SK-N-SH (cell line): Measurements from ENCODE around the gene PPM1L. TPM values are rescaled to one million over a fixed set of nuclear protein-coding genes. Genes with fewer than 3 reads are reported as not detected.

Source experiments
- CTCF ChIA-PET: fragments of 300-600, 350-600 bp; formaldehyde crosslinking; extraction: SDS; loops from one replicate; lab custom pipeline; 2021; lab: Yijun Ruan, JAX
- POLR2A ChIA-PET: fragments of 350-600 bp; sonication (Branson Sonifier 250); formaldehyde crosslinking; extraction: SDS; loops from one replicate; lab custom pipeline; 2020; ENCODE audit warnings: antibody characterized with exemption, inconsistent platforms; lab: Yijun Ruan, JAX
- DNase-seq: peaks from one replicate; pipeline ENCODE4 v3.0.0; 2012
- H2AFZ ChIP-seq: fragments of 200-600 bp; sonication (generic); 2 replicates; pipeline ENCODE4 v1.8.1; 2016; ENCODE audit warnings: antibody characterized with exemption, mild to moderate bottlenecking, low read depth
- H3F3A ChIP-seq: fragments of 200-600 bp; sonication (generic); replicated peaks from 2 replicates; pipeline ENCODE3; 2016; ENCODE audit warnings: antibody characterized with exemption, mild to moderate bottlenecking; ENCODE audit not compliant: insufficient read depth
- H3K27ac ChIP-seq, 2 experiments: fragments of 200-500 bp in 1 of 2; fragments of 200-600 bp in 1 of 2; sonication (Bioruptor generic) in 1 of 2; sonication (generic), shearing (Covaris generic) in 1 of 2; 2 replicates each; pipeline versions ENCODE4 v1.5.1 to v1.6.1; 2014 to 2016; ENCODE audit warnings: low read depth in 2 of 2, inconsistent platforms in 1 of 2, low read length in 1 of 2, mild to moderate bottlenecking in 1 of 2, mixed read lengths in 1 of 2
- H3K27me3 ChIP-seq: fragments of 200-600 bp; sonication (generic), shearing (Covaris generic); 2 replicates; pipeline ENCODE4 v1.6.1; 2016; ENCODE audit warnings: mixed run types; ENCODE audit not compliant: insufficient read depth
- H3K36me3 ChIP-seq, 2 experiments: fragments of 200-500 bp in 1 of 2; fragments of 200-600 bp in 1 of 2; sonication (Bioruptor generic) in 1 of 2; sonication (generic) in 1 of 2; replicated peaks in 1 of 2; 2 replicates each; pipeline versions ENCODE3 to v1.5.1; 2014 to 2016; ENCODE audit warnings: low read length in 1 of 2, mild to moderate bottlenecking in 1 of 2; ENCODE audit not compliant: insufficient read depth in 2 of 2, control insufficient read depth in 1 of 2
- H3K4me1 ChIP-seq, 2 experiments: fragments of 200-500 bp in 1 of 2; fragments of 200-600 bp in 1 of 2; sonication (Bioruptor generic) in 1 of 2; sonication (generic), shearing (Covaris generic) in 1 of 2; 2 replicates each; pipeline versions ENCODE4 v1.5.1 to v1.6.1; 2014 to 2016; ENCODE audit warnings: low read depth in 1 of 2, low read length in 1 of 2, mixed run types in 1 of 2; ENCODE audit not compliant: insufficient read depth in 2 of 2, control insufficient read depth in 1 of 2
- H3K4me2 ChIP-seq: fragments of 200-600 bp; sonication (generic), shearing (Covaris generic); 2 replicates; pipeline ENCODE4 v1.6.1; 2017; ENCODE audit warnings: mixed run types
- H3K4me3 ChIP-seq, 2 experiments: fragments of 200-500 bp in 1 of 2; fragments of 200-600 bp in 1 of 2; sonication (Bioruptor generic) in 1 of 2; sonication (generic), shearing (Covaris generic) in 1 of 2; 2 replicates each; pipeline versions ENCODE4 v1.5.1 to v1.8.1; 2014 to 2016; ENCODE audit warnings: low read depth in 2 of 2, inconsistent platforms in 1 of 2, low read length in 1 of 2, mild to moderate bottlenecking in 1 of 2, mixed read lengths in 1 of 2, moderate library complexity in 1 of 2
- H3K79me2 ChIP-seq: fragments of 200-600 bp; sonication (generic); 2 replicates; pipeline ENCODE4 v1.8.1; 2017; ENCODE audit warnings: mild to moderate bottlenecking; ENCODE audit not compliant: insufficient read depth
- H3K9ac ChIP-seq: fragments of 200-600 bp; sonication (generic); 2 replicates; pipeline ENCODE4 v1.6.1; 2017; ENCODE audit warnings: mixed run types
- H3K9me2 ChIP-seq: fragments of 200-600 bp; sonication (generic); 2 replicates; pipeline ENCODE4 v1.6.1; 2017; ENCODE audit warnings: mixed run types
- H3K9me3 ChIP-seq: fragments of 200-600 bp; sonication (generic); 2 replicates; pipeline ENCODE4 v1.6.1; 2017; ENCODE audit warnings: mixed run types, mild to moderate bottlenecking, moderate library complexity
- H4K20me1 ChIP-seq: fragments of 200-600 bp; sonication (generic); 2 replicates; pipeline ENCODE4 v1.6.1; 2017; ENCODE audit warnings: mild to moderate bottlenecking, mixed run types; ENCODE audit not compliant: insufficient read depth
- CTCF ChIP-seq: fragments of 200-600 bp; sonication (generic); IDR thresholded peaks from 2 replicates; pipeline ENCODE4 v1.6.1; 2017; ENCODE audit warnings: antibody characterized with exemption, mild to moderate bottlenecking, moderate library complexity
- ELF1 ChIP-seq: IDR thresholded peaks from 2 replicates; pipeline ENCODE4 v1.4.0; 2012
- EP300 ChIP-seq, 2 experiments: IDR thresholded peaks; 2 replicates each; pipeline versions ENCODE4 v1.4.0 to v1.6.1; 2012; ENCODE audit warnings: borderline replicate concordance in 1 of 2, low read depth in 1 of 2, low read length in 1 of 2
- GATA2 ChIP-seq: sonication (generic); formaldehyde crosslinking; IDR thresholded peaks from 2 replicates; pipeline ENCODE4 v1.5.0; 2020; ENCODE audit warnings: mild to moderate bottlenecking, missing genetic modification reagents
- IRF3 ChIP-seq: fragments of 150-350 bp; IDR thresholded peaks from 2 replicates; pipeline ENCODE4 v1.6.1; 2016; ENCODE audit warnings: mild to moderate bottlenecking, low read depth, low read length
- JUND ChIP-seq: IDR thresholded peaks from 2 replicates; pipeline ENCODE4 v1.4.0; 2012
- NFIC ChIP-seq: IDR thresholded peaks from 2 replicates; pipeline ENCODE4 v1.4.0; 2012; ENCODE audit warnings: borderline replicate concordance
- NRF1 ChIP-seq: IDR thresholded peaks from 2 replicates; pipeline ENCODE4 v1.6.1; 2012; ENCODE audit warnings: low read depth, mild to moderate bottlenecking, low read length
- PBX3 ChIP-seq: IDR thresholded peaks from 2 replicates; pipeline ENCODE4; 2012
- POLR2AphosphoS5 ChIP-seq: IDR thresholded peaks from 2 replicates; pipeline ENCODE4 v1.6.1; 2012; ENCODE audit warnings: low read depth, low read length
- RAD21 ChIP-seq: IDR thresholded peaks from 2 replicates; pipeline ENCODE4 v1.6.1; 2012; ENCODE audit warnings: mild to moderate bottlenecking, low read length
- RCOR1 ChIP-seq: fragments of 150-350 bp; IDR thresholded peaks from 2 replicates; pipeline ENCODE4 v1.6.1; 2017; ENCODE audit warnings: antibody characterized with exemption, low read length
- RFX5 ChIP-seq: IDR thresholded peaks from 2 replicates; pipeline ENCODE4 v1.6.1; 2012; ENCODE audit warnings: mild to moderate bottlenecking, improper control_type of control experiment, low read length
- SIN3A ChIP-seq: IDR thresholded peaks from 2 replicates; pipeline ENCODE4 v1.6.1; 2012; ENCODE audit warnings: low read depth, mild to moderate bottlenecking, low read length, moderate library complexity, borderline replicate concordance
- SMC3 ChIP-seq: IDR thresholded peaks from 2 replicates; pipeline ENCODE4 v1.6.1; 2012; ENCODE audit warnings: low read depth, low read length, improper control_type of control experiment
- TCF12 ChIP-seq: IDR thresholded peaks from 2 replicates; pipeline ENCODE4 v1.4.0; 2012
- TEAD4 ChIP-seq: IDR thresholded peaks from 2 replicates; pipeline ENCODE4 v1.4.0; 2012; ENCODE audit warnings: mild to moderate bottlenecking, borderline replicate concordance; ENCODE audit not compliant: insufficient read depth
- USF1 ChIP-seq: IDR thresholded peaks from 2 replicates; pipeline ENCODE4 v1.4.0; 2012; ENCODE audit warnings: low read depth, borderline replicate concordance
- USF2 ChIP-seq: fragments of 150-350 bp; IDR thresholded peaks from 2 replicates; pipeline ENCODE4 v1.6.1; 2017; ENCODE audit warnings: antibody characterized with exemption, low read length, low read depth, borderline replicate concordance
- WGBS: methylation state at CpG from one replicate; pipeline ENCODE4 v1.1.6; 2017; ENCODE audit warnings: low lambda C conversion rate; 5-methylcytosine and 5-hydroxymethylcytosine counted together
- polyA plus RNA-seq, 3 experiments: library from polyadenylated mRNA; depleted of rRNA; stranded (reverse); fragments of >200 nt; gene quantifications; 2 replicates each; pipeline ENCODE4 v1.2.3, GENCODE V29; 2012

The PPM1L gene
- polyA plus RNA-seq, 1 of the 3 experiments (the other 2 are of a cell fraction): 0.16 TPM

GRCh38 chr3:161104561-161105551, 348.8 kb downstream of the PPM1L start, which contains the start of gene B3GALNT1:
Gene B3GALNT1, minus strand, starts transcription at chr3:161105349. Its CDS starts 18,595 bp downstream, at chr3:161086754.
- Histone ChIP-seq H3F3A (no peaks in the 10 kb centered on the region), H4K20me1 (no peaks in the 10 kb centered on the region), H3K79me2 (no peaks in the 10 kb centered on the region), H2AFZ (peak within 1 kb of the TSS; percentile 41; the same call in 1 of the 2 replicates), H3K9ac (no peak within 1 kb of the TSS), H3K9me3 (no peaks in the 10 kb centered on the region), H3K4me3 (peak within 1 kb of the TSS in 1 of 2 experiments; percentile 45; a peak in 3 of 4 replicates), H3K36me3 (no peaks in the 10 kb centered on the region), H3K4me1 (peaks cover 0 to 3% of the 10 kb centered on the region in 2 experiments; a peak in 1 of 4 replicates), H3K27ac (no peak within 1 kb of the TSS), H3K9me2 (no peaks in the 10 kb centered on the region), H3K27me3 (peaks cover 7% of the 10 kb centered on the region; the same call in 1 of the 2 replicates), H3K4me2 (peak within 1 kb of the TSS; percentile 44; the same call in 1 of the 2 replicates)
- no peak for TF ChIP-seq EP300 (IDR thresholded peaks at IDR 0.05; ENCODE audit: borderline replicate concordance in 1 of 2, low read depth in 1 of 2, low read length in 1 of 2)
- TF ChIP-seq CTCF: no peak
- no peak for TF ChIP-seq ELF1
- TF ChIP-seq JUND: no peak
- no peak for TF ChIP-seq RFX5
- no peak for TF ChIP-seq PBX3
- no peak for TF ChIP-seq IRF3
- TF ChIP-seq RCOR1: no peak
- TF ChIP-seq NRF1: no peak
- no peak for TF ChIP-seq TCF12
- TF ChIP-seq RAD21: no peak
- no peak for TF ChIP-seq POLR2AphosphoS5
- no peak for TF ChIP-seq USF2
- no peak for TF ChIP-seq NFIC
- TF ChIP-seq TEAD4: no peak
- TF ChIP-seq SMC3: no peak
- no peak for TF ChIP-seq USF1
- no peak for TF ChIP-seq GATA2 (CRISPR knock-in tag)
- TF ChIP-seq SIN3A: no peak
- CTCF ChIA-PET: interaction anchor here (1.2 to 1.4 kb wide), 2 partner anchors 368 to 406 kb away, joined by 3 read pairs; no protein-coding TSS in a partner anchor
- DNase-seq: peak; percentile 81
- 23% methylated on average over 33 of the region's 97 CpGs for WGBS
- POLR2A ChIA-PET: no interaction called here
